ENCODE measurements around the gene KRIT1. TPM values are rescaled to one million over a fixed set of nuclear protein-coding genes. Genes with fewer than 3 reads are reported as not detected.

The KRIT1 gene
- polyA plus RNA-seq, 1 of the 3 experiments (the other 2 are of a cell fraction) = 38.5 TPM

DNA sequence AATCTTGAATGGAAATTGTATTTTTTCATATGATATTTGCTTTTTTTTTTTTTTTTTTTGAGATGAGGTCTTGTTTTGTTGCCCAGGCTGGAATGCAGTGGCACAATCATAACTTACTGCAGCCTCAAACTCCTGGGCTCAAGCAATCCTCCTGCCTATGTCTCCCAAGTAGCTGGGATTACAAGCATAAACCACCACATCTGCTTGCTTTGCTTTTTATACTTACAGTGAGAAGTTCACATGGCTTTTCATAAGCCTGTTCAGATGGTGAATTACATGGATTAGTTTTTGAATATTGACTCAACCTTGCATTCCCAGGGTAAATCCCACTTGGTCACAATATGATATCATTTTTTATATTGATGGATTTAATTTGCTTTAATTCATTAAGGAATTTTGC, 88.7 kb downstream of the KRIT1 start:
- DNase-seq = no peak
- Histone ChIP-seq H3F3A (replicated peaks; ENCODE audit: insufficient read depth) (peaks cover 5% of the 10 kb centered on the region), H2AFZ (ENCODE audit: low read depth) (no peak overlapping the region), H3K4me2 (no peak overlapping the region), H3K4me1 (ENCODE audit: control insufficient read depth in 1 of 2, insufficient read depth in 2 of 2, low read depth in 1 of 2, low read length in 1 of 2) (no peaks in the 10 kb centered on the region; a peak in 1 of 4 replicates), H3K79me2 (ENCODE audit: insufficient read depth) (no peaks in the 10 kb centered on the region), H3K27me3 (ENCODE audit: insufficient read depth) (no peaks in the 10 kb centered on the region), H3K4me3 (ENCODE audit: low read depth in 2 of 2, low read length in 1 of 2) (no peak overlapping the region), H3K9me2 (no peaks in the 10 kb centered on the region), H3K36me3 (replicated peaks in 1 of 2; ENCODE audit: control insufficient read depth in 1 of 2, insufficient read depth in 2 of 2, low read length in 1 of 2) (no peaks in the 10 kb centered on the region), H3K27ac (ENCODE audit: low read depth in 2 of 2, low read length in 1 of 2) (no peak overlapping the region), H4K20me1 (ENCODE audit: insufficient read depth) (no peaks in the 10 kb centered on the region), H3K9ac (no peak overlapping the region), H3K9me3 (no peaks in the 10 kb centered on the region)
- TF ChIP-seq SMC3 (IDR thresholded peaks at IDR 0.05; ENCODE audit: low read depth, low read length) (no peak), TCF12 (IDR thresholded peaks at IDR 0.05) (no peak), EP300 (IDR thresholded peaks at IDR 0.05; ENCODE audit: borderline replicate concordance in 1 of 2, low read depth in 1 of 2, low read length in 1 of 2) (no peak), EZH2phosphoT487 (IDR thresholded peaks at IDR 0.05; ENCODE audit: borderline replicate concordance, low read depth) (no peak), TAF1 (IDR thresholded peaks at IDR 0.05; ENCODE audit: borderline replicate concordance, low read depth, low read length) (no peak), MXI1 (IDR thresholded peaks at IDR 0.05; ENCODE audit: low read depth, low read length) (no peak), YY1 (IDR thresholded peaks at IDR 0.05; ENCODE audit: low read depth) (no peak)
- TF ChIP-seq, protein P1, sequence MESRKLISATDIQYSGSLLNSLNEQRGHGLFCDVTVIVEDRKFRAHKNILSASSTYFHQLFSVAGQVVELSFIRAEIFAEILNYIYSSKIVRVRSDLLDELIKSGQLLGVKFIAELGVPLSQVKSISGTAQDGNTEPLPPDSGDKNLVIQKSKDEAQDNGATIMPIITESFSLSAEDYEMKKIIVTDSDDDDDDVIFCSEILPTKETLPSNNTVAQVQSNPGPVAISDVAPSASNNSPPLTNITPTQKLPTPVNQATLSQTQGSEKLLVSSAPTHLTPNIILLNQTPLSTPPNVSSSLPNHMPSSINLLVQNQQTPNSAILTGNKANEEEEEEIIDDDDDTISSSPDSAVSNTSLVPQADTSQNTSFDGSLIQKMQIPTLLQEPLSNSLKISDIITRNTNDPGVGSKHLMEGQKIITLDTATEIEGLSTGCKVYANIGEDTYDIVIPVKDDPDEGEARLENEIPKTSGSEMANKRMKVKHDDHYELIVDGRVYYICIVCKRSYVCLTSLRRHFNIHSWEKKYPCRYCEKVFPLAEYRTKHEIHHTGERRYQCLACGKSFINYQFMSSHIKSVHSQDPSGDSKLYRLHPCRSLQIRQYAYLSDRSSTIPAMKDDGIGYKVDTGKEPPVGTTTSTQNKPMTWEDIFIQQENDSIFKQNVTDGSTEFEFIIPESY (IDR thresholded peaks at IDR 0.05; ENCODE audit: borderline replicate concordance, low read depth) = no peak
- TF ChIP-seq, protein P2, sequence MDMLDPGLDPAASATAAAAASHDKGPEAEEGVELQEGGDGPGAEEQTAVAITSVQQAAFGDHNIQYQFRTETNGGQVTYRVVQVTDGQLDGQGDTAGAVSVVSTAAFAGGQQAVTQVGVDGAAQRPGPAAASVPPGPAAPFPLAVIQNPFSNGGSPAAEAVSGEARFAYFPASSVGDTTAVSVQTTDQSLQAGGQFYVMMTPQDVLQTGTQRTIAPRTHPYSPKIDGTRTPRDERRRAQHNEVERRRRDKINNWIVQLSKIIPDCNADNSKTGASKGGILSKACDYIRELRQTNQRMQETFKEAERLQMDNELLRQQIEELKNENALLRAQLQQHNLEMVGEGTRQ (IDR thresholded peaks at IDR 0.05; ENCODE audit: borderline replicate concordance, low read depth, low read length) = no peak
- TF ChIP-seq, protein P3, sequence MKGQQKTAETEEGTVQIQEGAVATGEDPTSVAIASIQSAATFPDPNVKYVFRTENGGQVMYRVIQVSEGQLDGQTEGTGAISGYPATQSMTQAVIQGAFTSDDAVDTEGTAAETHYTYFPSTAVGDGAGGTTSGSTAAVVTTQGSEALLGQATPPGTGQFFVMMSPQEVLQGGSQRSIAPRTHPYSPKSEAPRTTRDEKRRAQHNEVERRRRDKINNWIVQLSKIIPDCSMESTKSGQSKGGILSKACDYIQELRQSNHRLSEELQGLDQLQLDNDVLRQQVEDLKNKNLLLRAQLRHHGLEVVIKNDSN (IDR thresholded peaks at IDR 0.05; ENCODE audit: borderline replicate concordance, low read depth) = no peak
- TF ChIP-seq, protein P4, sequence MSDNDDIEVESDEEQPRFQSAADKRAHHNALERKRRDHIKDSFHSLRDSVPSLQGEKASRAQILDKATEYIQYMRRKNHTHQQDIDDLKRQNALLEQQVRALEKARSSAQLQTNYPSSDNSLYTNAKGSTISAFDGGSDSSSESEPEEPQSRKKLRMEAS (IDR thresholded peaks at IDR 0.05; ENCODE audit: low read depth) = no peak
- ChIA-PET POLR2A (no interaction called here), CTCF (no interaction called here)

DNA sequence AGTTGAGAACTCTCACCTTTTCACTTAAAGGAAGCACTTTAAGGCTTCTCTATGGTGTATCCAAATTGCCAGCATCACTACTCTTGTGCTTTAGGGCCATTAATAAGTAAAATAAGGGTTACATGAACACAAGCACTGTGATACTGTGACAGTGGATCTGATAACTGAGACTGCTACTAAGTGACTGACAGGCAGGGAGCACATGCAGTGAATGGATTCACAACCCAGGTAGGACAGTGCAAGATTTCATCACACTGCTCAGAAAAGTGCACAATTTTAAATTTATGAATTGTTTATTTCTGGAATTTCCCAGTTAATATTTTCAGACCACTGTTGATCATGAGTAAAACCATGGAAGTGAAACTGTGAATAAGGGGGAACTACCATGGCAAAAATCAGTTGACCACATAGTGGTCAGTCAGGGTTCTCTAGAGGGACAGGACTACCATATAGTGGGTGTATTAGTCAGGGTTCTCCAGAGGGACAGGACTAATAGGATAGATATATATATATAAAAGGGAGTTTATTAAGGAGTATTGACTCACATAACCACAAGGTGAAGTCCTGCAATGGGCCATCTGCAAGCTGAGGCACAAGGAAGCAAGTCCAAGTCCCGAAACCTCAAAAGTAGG, 90.5 kb downstream of the KRIT1 start:
- no peaks in the 10 kb centered on the region for H3K4me1 ChIP-seq (ENCODE audit: control insufficient read depth in 1 of 2, insufficient read depth in 2 of 2, low read depth in 1 of 2, low read length in 1 of 2)
- no peak overlapping the region for H2AFZ ChIP-seq (ENCODE audit: low read depth)
- H3K27ac ChIP-seq (ENCODE audit: low read depth in 2 of 2, low read length in 1 of 2) = no peak overlapping the region
- no peak overlapping the region for H3K4me3 ChIP-seq (ENCODE audit: low read depth in 2 of 2, low read length in 1 of 2)
- no peak for DNase-seq
- no peaks in the 10 kb centered on the region for H3K9me3 ChIP-seq
- WGBS (ENCODE audit: low lambda C conversion rate) = 76% methylated on average over 1 of the region's 1 CpG
- ChIA-PET POLR2A (no interaction called here), CTCF (no interaction called here)
- H3K9me2 ChIP-seq = no peaks in the 10 kb centered on the region
- H4K20me1 ChIP-seq (ENCODE audit: insufficient read depth) = no peaks in the 10 kb centered on the region
- H3K79me2 ChIP-seq (ENCODE audit: insufficient read depth) = no peaks in the 10 kb centered on the region
- H3F3A ChIP-seq (replicated peaks; ENCODE audit: insufficient read depth) = peaks cover 5% of the 10 kb centered on the region
- no peaks in the 10 kb centered on the region for H3K27me3 ChIP-seq (ENCODE audit: insufficient read depth)
- no peak overlapping the region for H3K4me2 ChIP-seq
- H3K36me3 ChIP-seq (replicated peaks in 1 of 2; ENCODE audit: control insufficient read depth in 1 of 2, insufficient read depth in 2 of 2, low read length in 1 of 2) = no peaks in the 10 kb centered on the region
- H3K9ac ChIP-seq = no peak overlapping the region
- TF ChIP-seq, protein P5, sequence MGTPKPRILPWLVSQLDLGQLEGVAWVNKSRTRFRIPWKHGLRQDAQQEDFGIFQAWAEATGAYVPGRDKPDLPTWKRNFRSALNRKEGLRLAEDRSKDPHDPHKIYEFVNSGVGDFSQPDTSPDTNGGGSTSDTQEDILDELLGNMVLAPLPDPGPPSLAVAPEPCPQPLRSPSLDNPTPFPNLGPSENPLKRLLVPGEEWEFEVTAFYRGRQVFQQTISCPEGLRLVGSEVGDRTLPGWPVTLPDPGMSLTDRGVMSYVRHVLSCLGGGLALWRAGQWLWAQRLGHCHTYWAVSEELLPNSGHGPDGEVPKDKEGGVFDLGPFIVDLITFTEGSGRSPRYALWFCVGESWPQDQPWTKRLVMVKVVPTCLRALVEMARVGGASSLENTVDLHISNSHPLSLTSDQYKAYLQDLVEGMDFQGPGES (IDR thresholded peaks at IDR 0.05; ENCODE audit: low read depth, low read length) = no peak
- no peak for TF ChIP-seq NRF1 (IDR thresholded peaks at IDR 0.05; ENCODE audit: low read depth, low read length)
- TF ChIP-seq, protein P1 (IDR thresholded peaks at IDR 0.05; ENCODE audit: borderline replicate concordance, low read depth) = no peak
- TF ChIP-seq MEF2A (IDR thresholded peaks at IDR 0.05; ENCODE audit: borderline replicate concordance, low read depth) = no peak
- no peak for TF ChIP-seq CHD2 (IDR thresholded peaks at IDR 0.05; ENCODE audit: low read length, partially characterized antibody)
- no peak for TF ChIP-seq TCF12 (IDR thresholded peaks at IDR 0.05)
- TF ChIP-seq JUND (IDR thresholded peaks at IDR 0.05) = no peak
- no peak for TF ChIP-seq SIN3A (IDR thresholded peaks at IDR 0.05; ENCODE audit: borderline replicate concordance, low read depth, low read length)
- TF ChIP-seq TAF1 (IDR thresholded peaks at IDR 0.05; ENCODE audit: borderline replicate concordance, low read depth, low read length) = no peak
- TF ChIP-seq FOSL2 (IDR thresholded peaks at IDR 0.05; ENCODE audit: borderline replicate concordance, low read depth) = no peak
- TF ChIP-seq, protein P2 (IDR thresholded peaks at IDR 0.05; ENCODE audit: borderline replicate concordance, low read depth, low read length) = no peak
- TF ChIP-seq EP300 (IDR thresholded peaks at IDR 0.05; ENCODE audit: borderline replicate concordance in 1 of 2, low read depth in 1 of 2, low read length in 1 of 2) = no peak
